Measurements from ENCODE around the gene ABHD16B. TPM values are rescaled to one million over a fixed set of nuclear protein-coding genes. Genes with fewer than 3 reads are reported as not detected.

ABHD16B gene
- total and polyA plus RNA-seq, 2 of the 13 experiments (the other 11 are each of a cell fraction or from before 2014, with no cell fraction given), result not detected

DNA sequence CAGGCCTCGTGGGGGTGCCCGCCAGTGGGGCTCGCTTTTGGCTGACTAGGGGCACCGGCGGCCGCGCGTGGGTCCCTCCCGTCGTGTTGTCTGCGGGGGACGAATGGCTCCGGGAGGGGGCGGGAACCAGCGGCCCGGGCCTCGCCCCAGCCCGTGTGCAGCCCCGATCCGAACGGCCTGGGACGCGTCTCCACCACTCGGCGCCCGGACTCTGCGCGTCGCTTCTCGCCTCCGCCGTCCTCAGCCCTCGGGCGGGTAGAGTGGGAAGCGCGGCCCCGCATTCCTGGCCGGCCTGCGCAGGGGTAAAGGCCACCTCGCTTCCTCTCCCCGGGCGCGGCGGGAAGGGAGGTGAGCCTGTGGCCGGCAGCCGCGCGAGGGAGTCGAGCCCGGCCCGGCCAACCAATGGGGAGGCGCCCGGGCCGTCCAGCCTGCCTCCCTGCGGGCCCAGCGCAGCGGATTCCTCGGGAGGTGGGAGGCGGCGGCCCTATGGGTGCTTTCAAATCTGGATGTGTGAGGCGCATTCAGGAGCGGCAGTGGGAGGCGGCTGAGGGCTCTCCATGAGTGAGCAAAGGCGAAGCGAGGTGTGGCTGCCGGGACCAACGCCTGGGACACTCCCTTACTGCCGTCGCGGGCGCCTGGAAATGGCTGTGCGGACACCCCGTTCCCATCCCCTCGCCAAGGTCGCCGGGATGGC, 29.2 kb upstream of the ABHD16B start (continued):
- TF ChIP-seq, protein P1, sequence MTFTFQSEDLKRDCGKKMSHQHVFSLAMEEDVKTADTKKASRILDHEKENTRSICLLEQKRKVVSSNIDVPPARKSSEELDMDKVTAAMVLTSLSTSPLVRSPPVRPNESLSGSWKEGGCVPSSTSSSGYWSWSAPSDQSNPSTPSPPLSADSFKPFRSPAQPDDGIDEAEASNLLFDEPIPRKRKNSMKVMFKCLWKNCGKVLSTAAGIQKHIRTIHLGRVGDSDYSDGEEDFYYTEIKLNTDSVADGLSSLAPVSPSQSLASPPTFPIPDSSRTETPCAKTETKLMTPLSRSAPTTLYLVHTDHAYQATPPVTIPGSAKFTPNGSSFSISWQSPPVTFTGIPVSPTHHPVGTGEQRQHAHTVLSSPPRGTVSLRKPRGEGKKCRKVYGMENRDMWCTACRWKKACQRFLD (CRISPR knock-in tag; IDR thresholded peaks at IDR 0.05; ENCODE audit: borderline replicate concordance), result peak; percentile 31; the same call in 1 of the 2 replicates
- peak; percentile 72; the same call in 1 of the 2 replicates for TF ChIP-seq HDAC1 (CRISPR knock-in tag; IDR thresholded peaks at IDR 0.05)
- TF ChIP-seq SKI (IDR thresholded peaks at IDR 0.05; ENCODE audit: partially characterized antibody), result no peak
- 0 out of 2 replicates have a peak, but pooled peaks have one; percentile 78 for TF ChIP-seq ZNF790 (CRISPR knock-in tag; IDR thresholded peaks at IDR 0.05; ENCODE audit: borderline replicate concordance)
- TF ChIP-seq ZNF563 (CRISPR knock-in tag; IDR thresholded peaks at IDR 0.05), result peak; percentile 68; the same call in 1 of the 2 replicates
- TF ChIP-seq KLF16 (CRISPR knock-in tag; IDR thresholded peaks at IDR 0.05), result peak; percentile 45 to 56; a peak in 2 of 4 replicates
- TF ChIP-seq FOXK2 (IDR thresholded peaks at IDR 0.05), result no peak
- TF ChIP-seq, protein P2, sequence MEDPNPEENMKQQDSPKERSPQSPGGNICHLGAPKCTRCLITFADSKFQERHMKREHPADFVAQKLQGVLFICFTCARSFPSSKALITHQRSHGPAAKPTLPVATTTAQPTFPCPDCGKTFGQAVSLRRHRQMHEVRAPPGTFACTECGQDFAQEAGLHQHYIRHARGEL (CRISPR knock-in tag; IDR thresholded peaks at IDR 0.05), result peak; percentile 91; the same call in 1 of the 2 replicates
- TF ChIP-seq ZSCAN20 (CRISPR knock-in tag; IDR thresholded peaks at IDR 0.05; ENCODE audit: borderline replicate concordance), result peak; percentile 69; the same call in 1 of the 2 replicates
- no peak for TF ChIP-seq MAZ (IDR thresholded peaks at IDR 0.05; ENCODE audit: borderline replicate concordance, low read depth, low read length)
- TF ChIP-seq MAZ (CRISPR knock-in tag; IDR thresholded peaks at IDR 0.05; ENCODE audit: low read depth), result peak; percentile 22; the same call in 1 of the 2 replicates
- no peak for TF ChIP-seq SIN3A (IDR thresholded peaks at IDR 0.05; ENCODE audit: borderline replicate concordance, low read depth, low read length)
- peak; percentile 54; the same call in 1 of the 2 replicates for TF ChIP-seq MEIS1 (CRISPR knock-in tag; IDR thresholded peaks at IDR 0.05; ENCODE audit: borderline replicate concordance)
- TF ChIP-seq ZNF382 (CRISPR knock-in tag; IDR thresholded peaks at IDR 0.05; ENCODE audit: borderline replicate concordance), result no peak
- peak; percentile 79; the same call in 1 of the 2 replicates for TF ChIP-seq GZF1 (CRISPR knock-in tag; IDR thresholded peaks at IDR 0.05)
- TF ChIP-seq ZNF207 (IDR thresholded peaks at IDR 0.05; ENCODE audit: borderline replicate concordance), result no peak
- TF ChIP-seq, protein P3, sequence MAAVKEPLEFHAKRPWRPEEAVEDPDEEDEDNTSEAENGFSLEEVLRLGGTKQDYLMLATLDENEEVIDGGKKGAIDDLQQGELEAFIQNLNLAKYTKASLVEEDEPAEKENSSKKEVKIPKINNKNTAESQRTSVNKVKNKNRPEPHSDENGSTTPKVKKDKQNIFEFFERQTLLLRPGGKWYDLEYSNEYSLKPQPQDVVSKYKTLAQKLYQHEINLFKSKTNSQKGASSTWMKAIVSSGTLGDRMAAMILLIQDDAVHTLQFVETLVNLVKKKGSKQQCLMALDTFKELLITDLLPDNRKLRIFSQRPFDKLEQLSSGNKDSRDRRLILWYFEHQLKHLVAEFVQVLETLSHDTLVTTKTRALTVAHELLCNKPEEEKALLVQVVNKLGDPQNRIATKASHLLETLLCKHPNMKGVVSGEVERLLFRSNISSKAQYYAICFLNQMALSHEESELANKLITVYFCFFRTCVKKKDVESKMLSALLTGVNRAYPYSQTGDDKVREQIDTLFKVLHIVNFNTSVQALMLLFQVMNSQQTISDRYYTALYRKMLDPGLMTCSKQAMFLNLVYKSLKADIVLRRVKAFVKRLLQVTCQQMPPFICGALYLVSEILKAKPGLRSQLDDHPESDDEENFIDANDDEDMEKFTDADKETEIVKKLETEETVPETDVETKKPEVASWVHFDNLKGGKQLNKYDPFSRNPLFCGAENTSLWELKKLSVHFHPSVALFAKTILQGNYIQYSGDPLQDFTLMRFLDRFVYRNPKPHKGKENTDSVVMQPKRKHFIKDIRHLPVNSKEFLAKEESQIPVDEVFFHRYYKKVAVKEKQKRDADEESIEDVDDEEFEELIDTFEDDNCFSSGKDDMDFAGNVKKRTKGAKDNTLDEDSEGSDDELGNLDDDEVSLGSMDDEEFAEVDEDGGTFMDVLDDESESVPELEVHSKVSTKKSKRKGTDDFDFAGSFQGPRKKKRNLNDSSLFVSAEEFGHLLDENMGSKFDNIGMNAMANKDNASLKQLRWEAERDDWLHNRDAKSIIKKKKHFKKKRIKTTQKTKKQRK (IDR thresholded peaks at IDR 0.05; ENCODE audit: low read length), result no peak
- no peak for TF ChIP-seq TCF7 (IDR thresholded peaks at IDR 0.05; ENCODE audit: low read depth)
- peak; percentile 72 for TF ChIP-seq HOXA3 (CRISPR knock-in tag; IDR thresholded peaks at IDR 0.05)
- TF ChIP-seq, protein P4, sequence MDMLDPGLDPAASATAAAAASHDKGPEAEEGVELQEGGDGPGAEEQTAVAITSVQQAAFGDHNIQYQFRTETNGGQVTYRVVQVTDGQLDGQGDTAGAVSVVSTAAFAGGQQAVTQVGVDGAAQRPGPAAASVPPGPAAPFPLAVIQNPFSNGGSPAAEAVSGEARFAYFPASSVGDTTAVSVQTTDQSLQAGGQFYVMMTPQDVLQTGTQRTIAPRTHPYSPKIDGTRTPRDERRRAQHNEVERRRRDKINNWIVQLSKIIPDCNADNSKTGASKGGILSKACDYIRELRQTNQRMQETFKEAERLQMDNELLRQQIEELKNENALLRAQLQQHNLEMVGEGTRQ (IDR thresholded peaks at IDR 0.05; ENCODE audit: low read depth, low read length), result no peak
- TF ChIP-seq, protein P4 (CRISPR knock-in tag; IDR thresholded peaks at IDR 0.05; ENCODE audit: borderline replicate concordance), result no peak
- TF ChIP-seq ZBTB42 (CRISPR knock-in tag; IDR thresholded peaks at IDR 0.05), result peak; percentile 90; the same call in 1 of the 2 replicates
- peak; percentile 65; the same call in 1 of the 2 replicates for TF ChIP-seq ZNF121 (CRISPR knock-in tag; IDR thresholded peaks at IDR 0.05)

Measured in HepG2 (cell line).